Stimulated activated CD8-positive, alpha-beta memory T cell treated with anti-CD3 and anti-CD28 coated beads, Interleukin-4, amount 100 ng/mL, for 48 hours (primary cell): Measurements from ENCODE around the gene IL17RC.

Experiments used
- DNase-seq: peaks from one replicate; pipeline ENCODE4 v3.0.0-alpha.2; 2020

Gene IL17RC

GRCh38 chr3:9947025-9947995, 30.4 kb downstream of the IL17RC start:
- no peak for DNase-seq

GRCh38 chr3:9948586-9948985, 31.7 kb downstream of the IL17RC start:
- no peak for DNase-seq

DNA sequence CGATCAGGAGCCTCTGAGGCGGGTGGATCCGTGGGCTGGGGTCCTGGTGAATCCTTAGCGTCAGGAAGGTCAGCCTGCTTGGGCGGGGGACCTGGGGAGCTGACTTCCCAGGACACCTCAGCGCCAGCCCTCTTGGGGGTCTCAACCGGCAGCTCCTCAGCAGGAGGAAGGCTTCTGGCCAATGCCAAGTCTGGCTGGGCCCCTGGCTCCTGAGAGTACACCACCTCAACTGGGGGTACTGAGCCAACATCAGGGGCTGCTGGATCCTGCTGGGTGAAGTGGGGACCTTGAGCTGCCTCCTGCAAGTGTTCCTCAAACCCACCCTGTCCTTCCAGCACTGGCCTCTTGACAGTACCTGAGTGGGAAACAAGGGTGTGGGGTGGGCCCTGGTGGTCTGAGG, 32.2 kb downstream of the IL17RC start:
- DNase-seq, result no peak

DNA sequence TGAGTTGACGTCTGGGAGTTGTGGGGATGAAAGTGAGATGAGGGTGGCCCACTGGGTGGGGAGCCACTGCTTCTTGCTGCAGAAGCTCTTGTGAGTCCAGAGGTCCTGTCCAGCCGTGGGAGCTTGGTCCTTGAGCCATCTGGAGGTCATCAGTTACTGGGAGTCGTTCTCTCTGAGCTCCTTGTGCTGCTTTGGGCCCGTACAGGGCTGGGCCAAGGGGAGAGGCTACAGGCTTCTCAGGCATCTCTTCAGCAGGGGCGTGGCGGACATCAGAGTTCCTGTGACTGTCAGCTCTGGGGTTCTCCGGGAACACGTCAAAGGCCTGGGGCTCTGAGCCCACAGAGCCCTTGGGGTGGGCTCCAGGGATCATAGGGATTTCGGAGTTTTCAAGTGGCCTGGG, 32.7 kb downstream of the IL17RC start:
- no peak for DNase-seq

DNA sequence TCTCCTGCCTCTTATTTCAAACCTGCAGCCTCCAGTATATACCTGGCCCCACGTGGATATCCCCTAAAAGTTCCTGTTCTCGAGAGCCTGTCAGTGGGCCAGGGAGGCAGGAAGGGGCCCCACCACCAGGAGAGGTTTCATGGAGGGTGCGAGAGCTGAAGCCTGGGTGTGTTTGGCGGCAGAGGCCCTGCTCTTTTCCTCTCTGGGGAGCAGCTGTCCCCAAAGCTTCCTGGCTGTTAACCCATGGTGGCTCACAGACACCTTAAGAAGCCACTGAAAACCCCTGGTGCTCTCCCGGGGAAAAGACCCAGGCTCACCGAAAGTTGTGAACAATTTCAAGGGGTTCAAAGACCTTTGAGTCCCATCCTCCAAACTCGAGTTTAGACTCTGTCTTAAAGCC, 34.2 kb downstream of the IL17RC start:
- DNase-seq, result peak; percentile 38

DNA sequence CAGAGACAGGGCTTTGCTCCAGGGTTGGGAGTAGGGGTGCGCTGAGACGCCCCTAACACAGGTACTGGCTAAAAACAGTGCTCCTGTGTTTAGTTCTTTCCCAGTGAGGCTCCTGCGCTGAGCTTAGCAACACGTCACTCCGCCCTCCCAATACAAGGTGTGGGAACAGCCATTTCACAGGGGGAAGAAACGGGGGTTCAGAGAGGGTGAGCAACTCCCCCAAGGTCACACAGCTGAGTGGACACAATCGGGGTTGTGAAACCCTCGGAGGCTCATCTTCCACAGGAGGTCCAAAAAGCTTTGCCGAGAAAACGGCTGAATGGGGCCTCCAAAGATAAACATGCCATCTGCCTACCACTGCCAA, 34.7 kb downstream of the IL17RC start:
- no peak for DNase-seq

GRCh38 chr3:9951962-9952805, 35.3 kb downstream of the IL17RC start, which contains the start of gene PRRT3:
TSS of gene PRRT3 (minus strand) at chr3:9952408. CDS start at chr3:9950115, 2,293 bp downstream.
- peak; percentile 76 for DNase-seq

DNA sequence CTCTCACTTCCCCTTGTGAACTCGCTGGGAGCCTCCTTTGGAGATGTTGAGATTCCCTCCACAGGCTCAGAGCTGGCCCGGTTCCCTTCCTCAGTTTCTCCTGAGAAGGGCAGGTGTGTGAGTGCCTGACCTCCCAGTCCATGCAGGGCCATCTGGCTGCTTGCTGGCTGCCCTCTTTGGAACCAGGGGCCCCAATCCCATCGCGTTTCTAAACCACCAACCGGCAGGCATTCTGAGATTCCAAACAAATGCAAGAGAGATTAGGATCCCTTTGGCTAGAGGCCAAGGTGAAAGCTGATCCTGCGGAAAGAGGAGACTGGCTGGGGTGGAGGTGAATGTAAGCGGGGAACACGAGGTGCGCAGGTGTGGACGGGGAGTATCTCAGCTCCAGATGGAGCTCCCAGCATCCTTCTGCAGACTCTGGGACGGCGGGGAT, 38.2 kb downstream of the IL17RC start:
- DNase-seq, result no peak

GRCh38 chr3:9955611-9956352, 38.9 kb downstream of the IL17RC start:
- DNase-seq, result no peak

DNA sequence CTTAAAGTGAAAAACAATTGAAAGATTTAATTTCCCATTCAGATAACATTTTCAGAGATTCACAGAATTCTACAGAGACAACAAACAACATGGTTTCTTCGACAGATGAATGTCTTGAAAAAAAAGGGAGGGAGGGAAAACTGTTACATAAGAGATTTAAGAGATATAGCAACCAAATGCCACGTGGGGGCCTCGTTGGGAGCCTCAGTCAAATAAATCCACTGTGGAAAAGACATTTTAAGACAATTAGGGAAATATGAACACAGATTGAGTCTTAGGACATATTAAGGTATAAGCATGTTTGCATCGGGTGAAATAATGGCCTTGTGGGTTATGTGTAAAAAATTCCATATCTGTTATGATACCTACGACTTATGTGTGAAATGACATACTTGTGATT, 40.3 kb downstream of the IL17RC start:
- no peak for DNase-seq

- no peak for DNase-seq
Measured at GRCh38 chr3:9965200-9965875, 48.4 kb downstream of the IL17RC start.

- DNase-seq, result no peak
Measured at GRCh38 chr3:9966841-9967240, 49.9 kb downstream of the IL17RC start.

DNA sequence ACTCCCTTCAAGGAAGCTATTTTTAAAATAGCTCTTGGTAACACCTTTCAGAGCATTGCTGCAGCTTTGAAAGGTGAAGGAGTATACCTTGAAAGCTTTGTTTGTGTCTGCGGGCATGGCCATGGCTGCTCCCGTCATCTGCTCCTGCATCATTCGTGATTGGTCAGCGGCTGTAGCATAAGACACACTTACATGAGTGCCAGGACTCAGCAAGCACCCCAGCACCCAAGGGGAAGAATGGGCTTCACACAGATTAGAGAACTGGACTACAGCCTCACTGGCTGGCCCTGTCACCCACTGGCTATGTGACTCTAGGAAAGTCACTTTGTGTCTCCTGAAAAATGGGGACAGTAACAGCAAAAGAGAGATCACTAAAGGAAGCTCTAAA, 52.7 kb downstream of the IL17RC start:
- no peak for DNase-seq

GRCh38 chr3:9970020-9970652, 53.2 kb downstream of the IL17RC start:
- no peak for DNase-seq

DNA sequence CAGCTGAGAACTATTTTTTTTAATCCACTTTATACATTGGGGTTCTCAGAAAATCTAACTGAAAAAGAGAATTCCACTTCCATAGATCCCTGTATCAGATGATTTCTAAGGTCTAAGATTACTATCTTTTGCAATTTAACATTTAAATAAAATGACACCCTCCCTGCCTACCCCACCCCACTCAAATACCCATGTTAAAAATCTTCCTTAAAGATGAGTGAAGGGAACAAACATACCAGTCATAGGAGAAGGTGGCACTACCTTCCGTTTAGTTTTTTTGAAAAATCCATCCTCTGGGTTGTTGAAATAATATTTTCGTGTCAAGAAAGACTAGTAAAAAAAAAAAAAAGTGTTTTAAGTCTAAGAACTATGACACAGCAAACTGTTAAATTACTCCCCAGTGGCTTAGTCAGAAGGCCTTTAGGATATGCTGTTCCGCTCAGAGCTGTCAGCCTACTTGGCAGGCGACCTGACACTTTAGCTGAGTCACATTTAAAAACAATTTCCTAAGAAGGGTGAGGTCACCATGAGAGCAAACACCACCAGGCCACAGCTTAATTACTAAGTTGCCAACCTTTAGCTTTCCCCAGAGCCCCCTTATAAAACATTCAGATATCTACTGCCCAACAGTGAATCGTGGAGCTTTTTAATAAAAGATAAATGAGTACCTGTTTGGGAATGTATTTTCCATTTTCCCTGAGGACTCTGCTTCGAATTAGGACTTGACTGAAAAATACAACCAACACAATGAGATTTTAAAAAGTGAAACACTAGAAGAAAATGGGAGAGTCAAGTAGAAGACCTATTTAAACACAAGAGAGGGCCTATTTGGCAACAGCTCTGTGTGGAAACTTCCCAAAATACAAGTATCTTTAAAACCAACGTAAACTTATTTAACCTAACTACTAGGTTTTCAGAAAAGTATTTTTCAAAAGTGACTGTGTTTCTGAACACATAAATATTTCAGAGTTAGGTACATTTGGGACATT, 60.1 kb downstream of the IL17RC start:
- DNase-seq, result peak; percentile 45

DNA sequence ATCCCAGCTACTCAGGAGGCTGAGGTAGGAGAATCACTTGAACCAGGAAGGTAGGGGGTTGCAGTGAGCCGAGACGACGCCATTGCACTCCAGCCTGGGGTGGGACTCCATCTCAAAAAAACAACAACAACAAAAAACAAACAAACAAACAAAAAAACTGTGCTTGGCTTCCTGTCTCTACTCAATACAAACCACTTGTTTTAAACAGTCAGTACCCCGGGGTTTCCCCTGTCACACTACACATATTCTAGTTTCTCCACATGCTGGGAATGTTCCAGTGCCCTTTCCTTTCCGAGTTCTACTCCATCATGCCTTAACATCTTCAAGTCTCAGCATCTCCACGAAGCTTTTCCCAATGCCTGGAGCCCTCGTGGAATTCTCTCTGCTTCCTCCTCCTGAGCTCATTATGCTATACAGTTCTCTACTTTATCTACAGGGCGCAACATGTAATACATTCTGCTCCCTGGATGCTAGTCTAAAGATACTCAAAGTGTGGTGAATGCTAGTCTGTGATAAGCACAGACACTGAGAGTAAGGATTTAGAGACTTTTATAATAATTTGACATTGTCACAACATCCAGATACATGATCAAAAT, 61.9 kb downstream of the IL17RC start:
- no peak for DNase-seq

DNA sequence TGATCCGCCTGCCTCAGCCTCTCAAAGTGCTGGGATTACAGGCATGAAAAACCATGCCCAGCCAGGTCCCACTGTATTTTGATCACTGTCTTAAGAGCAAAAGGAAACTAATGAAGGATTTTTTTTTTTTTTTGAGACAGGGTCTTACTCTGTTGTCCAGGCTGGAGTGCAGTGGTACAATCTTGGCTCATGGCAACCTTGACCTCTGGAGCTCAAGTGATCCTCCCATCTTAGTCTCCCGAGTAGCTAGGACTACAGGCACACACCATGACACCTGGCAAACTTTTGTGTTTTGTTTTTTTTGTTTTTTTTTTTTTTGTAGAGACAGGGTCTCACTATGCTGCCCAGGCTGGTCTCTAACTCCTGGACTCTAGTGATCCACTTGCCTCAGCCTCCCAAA, 63.4 kb downstream of the IL17RC start:
- no peak for DNase-seq
